Fibroblast of pulmonary artery (primary cell): ENCODE data around the gene SLC29A1.
A peak's percentile ranks its signal among the peaks of the same experiment; 100 is the strongest.

ENCODE experiments used
- DNase-seq: peaks from one replicate; pipeline ENCODE4 v3.0.0-alpha.2; 2010; ENCODE audit warnings: low read depth
- H3K4me3 ChIP-seq: replicated peaks from 2 replicates; pipeline ENCODE4 v1.5.1; 2011; ENCODE audit warnings: low read depth, mild to moderate bottlenecking, control low read depth, low read length, moderate library complexity
- TF ChIP-seq, protein P1 (sequence below): IDR thresholded peaks from 2 replicates; pipeline ENCODE4 v1.5.1; 2011; ENCODE audit warnings: mild to moderate bottlenecking, control low read depth, low read length, inconsistent platforms; ENCODE audit errors: missing control alignments

The SLC29A1 gene

GRCh38 chr6:44222486-44223318 is 693 bp upstream of the SLC29A1 start:
- H3K4me3 ChIP-seq, result peak overlapping the region; percentile 52
- TF ChIP-seq, protein P1, sequence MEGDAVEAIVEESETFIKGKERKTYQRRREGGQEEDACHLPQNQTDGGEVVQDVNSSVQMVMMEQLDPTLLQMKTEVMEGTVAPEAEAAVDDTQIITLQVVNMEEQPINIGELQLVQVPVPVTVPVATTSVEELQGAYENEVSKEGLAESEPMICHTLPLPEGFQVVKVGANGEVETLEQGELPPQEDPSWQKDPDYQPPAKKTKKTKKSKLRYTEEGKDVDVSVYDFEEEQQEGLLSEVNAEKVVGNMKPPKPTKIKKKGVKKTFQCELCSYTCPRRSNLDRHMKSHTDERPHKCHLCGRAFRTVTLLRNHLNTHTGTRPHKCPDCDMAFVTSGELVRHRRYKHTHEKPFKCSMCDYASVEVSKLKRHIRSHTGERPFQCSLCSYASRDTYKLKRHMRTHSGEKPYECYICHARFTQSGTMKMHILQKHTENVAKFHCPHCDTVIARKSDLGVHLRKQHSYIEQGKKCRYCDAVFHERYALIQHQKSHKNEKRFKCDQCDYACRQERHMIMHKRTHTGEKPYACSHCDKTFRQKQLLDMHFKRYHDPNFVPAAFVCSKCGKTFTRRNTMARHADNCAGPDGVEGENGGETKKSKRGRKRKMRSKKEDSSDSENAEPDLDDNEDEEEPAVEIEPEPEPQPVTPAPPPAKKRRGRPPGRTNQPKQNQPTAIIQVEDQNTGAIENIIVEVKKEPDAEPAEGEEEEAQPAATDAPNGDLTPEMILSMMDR, result no peak
- no peak for DNase-seq

DNA sequence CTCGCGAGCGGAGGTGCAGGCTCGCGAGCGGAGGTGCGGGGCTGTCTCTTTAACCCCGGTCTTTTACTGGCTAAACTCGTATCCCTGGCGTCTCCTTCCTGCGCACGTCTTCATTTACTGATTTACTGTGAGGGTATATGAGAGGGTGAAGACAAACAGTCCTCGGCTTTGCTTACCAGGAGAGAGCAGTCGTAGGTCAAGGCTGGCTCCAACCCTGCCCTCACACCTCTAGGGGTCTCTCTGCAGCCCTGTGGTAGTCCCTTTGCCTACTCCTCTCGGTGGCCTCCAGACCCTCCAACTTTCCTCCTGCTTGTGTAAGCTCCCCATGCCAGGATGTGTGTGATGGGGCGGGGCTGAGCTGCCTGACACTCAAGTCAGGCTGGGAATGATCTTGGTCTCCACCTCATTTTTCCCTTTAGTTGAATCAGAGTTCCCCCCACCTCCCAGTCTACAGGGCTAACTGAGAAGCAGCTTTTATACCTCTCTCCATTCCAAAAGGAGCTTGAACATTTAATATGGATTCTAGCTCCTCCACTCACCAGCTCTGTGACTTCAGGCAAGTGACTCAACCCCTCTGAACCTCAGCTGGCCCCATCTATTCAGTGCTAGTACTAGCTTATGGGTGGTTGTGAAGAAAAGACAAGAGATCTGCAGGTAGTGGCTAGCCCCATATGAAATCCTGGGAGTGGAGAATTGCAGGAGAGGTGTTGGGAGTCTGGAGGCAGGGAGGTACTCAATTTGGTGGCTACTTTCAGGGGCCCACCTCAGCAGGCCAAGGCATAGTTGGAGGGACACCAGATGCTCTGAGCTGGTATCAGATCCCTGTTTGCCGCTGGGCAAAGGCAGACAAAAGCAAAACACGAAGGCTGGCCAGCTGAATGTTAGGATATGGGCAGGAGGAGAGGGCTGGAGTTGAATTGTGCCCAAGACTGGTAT is 902 bp downstream of the SLC29A1 start:
- H3K4me3 ChIP-seq, result peak overlapping the region; percentile 52
- DNase-seq, result no peak
- TF ChIP-seq, protein P1, result no peak

DNA sequence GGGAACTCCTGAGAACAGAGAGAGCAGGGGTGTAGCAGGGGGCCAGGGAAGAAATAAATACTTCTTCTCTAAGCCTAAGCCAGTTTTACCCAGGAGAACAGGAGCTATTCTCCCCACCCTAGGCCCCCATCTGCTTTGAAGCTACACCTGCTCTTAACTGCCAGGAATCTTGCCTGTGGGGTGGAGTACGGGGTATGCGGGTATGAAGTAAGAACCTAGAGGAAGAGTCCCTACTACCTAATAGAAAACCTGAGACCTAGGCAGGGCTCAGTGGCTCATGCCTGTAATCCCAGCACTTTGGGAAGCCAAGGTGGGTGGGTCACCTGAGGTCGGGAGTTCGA is 1.5 kb downstream of the SLC29A1 start:
- H3K4me3 ChIP-seq, result no peak overlapping the region
- no peak for DNase-seq
- TF ChIP-seq, protein P1, result no peak

GRCh38 chr6:44225579-44226325 is 2.4 kb downstream of the SLC29A1 start:
- no peak overlapping the region for H3K4me3 ChIP-seq
- TF ChIP-seq, protein P1, result no peak
- no peak for DNase-seq

DNA sequence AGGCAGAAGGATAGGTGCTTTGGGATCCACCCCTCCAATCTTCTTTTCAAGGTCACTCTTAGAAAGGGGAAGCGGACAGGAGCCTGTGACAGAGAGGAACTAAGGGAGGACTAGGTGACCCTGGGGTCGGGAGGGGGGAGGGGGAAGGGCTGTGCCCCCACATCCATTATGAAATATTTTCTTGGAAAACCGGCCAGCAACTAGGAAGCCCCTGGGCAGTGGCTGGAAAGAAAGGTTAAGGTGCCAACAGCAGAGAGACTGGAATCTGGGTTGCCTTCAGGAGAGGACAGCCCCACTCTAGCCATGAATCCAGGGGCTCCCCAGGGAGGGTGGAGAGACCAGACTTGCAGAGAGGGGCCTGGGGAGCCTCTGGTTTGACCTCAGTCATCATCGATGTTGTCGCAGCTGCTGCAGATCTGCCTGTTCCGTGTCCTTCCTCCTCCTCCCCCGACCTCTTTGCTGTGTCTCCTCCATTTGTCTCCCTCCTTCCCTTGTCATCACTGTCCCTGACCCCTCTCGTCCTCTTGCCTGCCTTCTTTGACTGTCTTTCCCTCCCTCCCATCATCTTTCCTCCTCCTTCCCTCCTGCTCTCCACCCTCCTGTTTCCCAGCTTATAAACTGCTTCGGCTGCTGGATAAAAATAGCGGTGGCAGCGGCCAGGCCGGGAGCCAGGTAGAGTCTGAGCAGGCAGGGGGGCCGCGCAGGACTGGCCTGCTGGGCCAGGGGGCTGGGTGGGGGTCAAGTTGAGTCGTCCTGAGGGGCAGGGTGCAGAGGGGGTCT is 3.2 kb downstream of the SLC29A1 start:
- TF ChIP-seq, protein P1, result no peak
- no peak for DNase-seq
- H3K4me3 ChIP-seq, result no peak overlapping the region
